SK-N-MC (cell line): ENCODE measurements around the gene QSER1.

ENCODE experiments used
- EZH2 ChIP-seq: fragments of 200-600 bp; sonication (generic); IDR thresholded peaks from one replicate; pipeline ENCODE4 v1.6.1; 2017; ENCODE audit warnings: antibody characterized with exemption
- FOXP2 ChIP-seq: optimal IDR thresholded peaks from 2 replicates; pipeline ENCODE3; 2011; ENCODE audit warnings: mild to moderate bottlenecking, moderate library complexity; ENCODE audit not compliant: insufficient read depth; ENCODE audit errors: extremely low read length, control extremely low read depth
- POLR2AphosphoS5 ChIP-seq: IDR thresholded peaks from 2 replicates; pipeline ENCODE4 v1.6.1; 2012; ENCODE audit warnings: mild to moderate bottlenecking, low read depth, low read length, borderline replicate concordance

- TF ChIP-seq EZH2 (no peak), POLR2AphosphoS5 (no peak), FOXP2 (no peak)
These were observed 47.3 kb downstream of the QSER1 start for GRCh38 chr11:32939866-32940265.
